Measurements from ENCODE around the gene RAD51B.

Gene RAD51B

GRCh38 chr14:68569970-68570409 is 750.4 kb downstream of the RAD51B start:
- DNase-seq, result no peak

GRCh38 chr14:68571114-68571591 is 751.6 kb downstream of the RAD51B start:
- DNase-seq, result no peak

- no peak for DNase-seq
Observed at GRCh38 chr14:68571928-68572525, 752.4 kb downstream of the RAD51B start.

GRCh38 chr14:68573126-68573525 is 753.5 kb downstream of the RAD51B start:
- no peak for DNase-seq

GRCh38 chr14:68573722-68574121 is 754.1 kb downstream of the RAD51B start:
- DNase-seq, result no peak

- no peak for DNase-seq
Observed at GRCh38 chr14:68574461-68574860, 754.9 kb downstream of the RAD51B start.

GRCh38 chr14:68574906-68575305 is 755.3 kb downstream of the RAD51B start:
- DNase-seq, result no peak

GRCh38 chr14:68575426-68575825 is 755.8 kb downstream of the RAD51B start:
- no peak for DNase-seq

- no peak for DNase-seq
Observed at GRCh38 chr14:68576031-68576430, 756.5 kb downstream of the RAD51B start.

- no peak for DNase-seq
Observed at GRCh38 chr14:68576496-68577244, 757.1 kb downstream of the RAD51B start.

GRCh38 chr14:68577802-68578541 is 758.4 kb downstream of the RAD51B start:
- peak in 1 of 2 donors; percentile 2 for DNase-seq

GRCh38 chr14:68578597-68578996 is 759.0 kb downstream of the RAD51B start:
- DNase-seq, result no peak

GRCh38 chr14:68580096-68580645 is 760.6 kb downstream of the RAD51B start:
- DNase-seq, result no peak

GRCh38 chr14:68580671-68581070 is 761.1 kb downstream of the RAD51B start:
- no peak for DNase-seq

GRCh38 chr14:68583548-68584280 is 764.1 kb downstream of the RAD51B start:
- DNase-seq, result no peak

- no peak for DNase-seq
Observed at GRCh38 chr14:68584786-68585185, 765.2 kb downstream of the RAD51B start.

- no peak for DNase-seq
Observed at GRCh38 chr14:68585690-68586089, 766.1 kb downstream of the RAD51B start.

GRCh38 chr14:68586896-68587751 is 767.5 kb downstream of the RAD51B start:
- DNase-seq, result no peak

GRCh38 chr14:68587931-68588330 is 768.4 kb downstream of the RAD51B start:
- DNase-seq, result no peak

GRCh38 chr14:68589447-68590200 is 770.0 kb downstream of the RAD51B start:
- no peak for DNase-seq

- no peak for DNase-seq
Observed at GRCh38 chr14:68590201-68590522, 770.6 kb downstream of the RAD51B start.
